PC-3 (cell line): ENCODE data around the gene PGAP2.

Experiments
- EZH2 ChIP-seq: fragments of 300-600 bp; sonication (generic); IDR thresholded peaks from one replicate; pipeline ENCODE4 v1.6.1; 2017; ENCODE audit warnings: antibody characterized with exemption, mild to moderate bottlenecking, low read length; ENCODE audit not compliant: unreplicated experiment
- EZH2phosphoT487 ChIP-seq: fragments of 300-600 bp; sonication (generic); IDR thresholded peaks from 2 replicates; pipeline ENCODE4 v1.6.1; 2018; ENCODE audit warnings: mild to moderate bottlenecking, antibody characterized with exemption, low read length, borderline replicate concordance
- TF ChIP-seq, protein P1 (sequence below): fragments of 300-600 bp; sonication (generic); conservative IDR thresholded peaks from 2 replicates; pipeline ENCODE4 v1.5.1; 2017; ENCODE audit warnings: antibody characterized with exemption, low read depth, mild to moderate bottlenecking, low read length

GRCh38 chr11:3866206-3866605 is 57.8 kb downstream of the PGAP2 start:
- TF ChIP-seq, protein P1, sequence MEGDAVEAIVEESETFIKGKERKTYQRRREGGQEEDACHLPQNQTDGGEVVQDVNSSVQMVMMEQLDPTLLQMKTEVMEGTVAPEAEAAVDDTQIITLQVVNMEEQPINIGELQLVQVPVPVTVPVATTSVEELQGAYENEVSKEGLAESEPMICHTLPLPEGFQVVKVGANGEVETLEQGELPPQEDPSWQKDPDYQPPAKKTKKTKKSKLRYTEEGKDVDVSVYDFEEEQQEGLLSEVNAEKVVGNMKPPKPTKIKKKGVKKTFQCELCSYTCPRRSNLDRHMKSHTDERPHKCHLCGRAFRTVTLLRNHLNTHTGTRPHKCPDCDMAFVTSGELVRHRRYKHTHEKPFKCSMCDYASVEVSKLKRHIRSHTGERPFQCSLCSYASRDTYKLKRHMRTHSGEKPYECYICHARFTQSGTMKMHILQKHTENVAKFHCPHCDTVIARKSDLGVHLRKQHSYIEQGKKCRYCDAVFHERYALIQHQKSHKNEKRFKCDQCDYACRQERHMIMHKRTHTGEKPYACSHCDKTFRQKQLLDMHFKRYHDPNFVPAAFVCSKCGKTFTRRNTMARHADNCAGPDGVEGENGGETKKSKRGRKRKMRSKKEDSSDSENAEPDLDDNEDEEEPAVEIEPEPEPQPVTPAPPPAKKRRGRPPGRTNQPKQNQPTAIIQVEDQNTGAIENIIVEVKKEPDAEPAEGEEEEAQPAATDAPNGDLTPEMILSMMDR: no peak
- TF ChIP-seq EZH2 (no peak), EZH2phosphoT487 (no peak)
